Measurements from ENCODE around the gene THAP3. TPM values are rescaled to one million over a fixed set of nuclear protein-coding genes. Genes with fewer than 3 reads are reported as not detected.

The THAP3 gene, protein sequence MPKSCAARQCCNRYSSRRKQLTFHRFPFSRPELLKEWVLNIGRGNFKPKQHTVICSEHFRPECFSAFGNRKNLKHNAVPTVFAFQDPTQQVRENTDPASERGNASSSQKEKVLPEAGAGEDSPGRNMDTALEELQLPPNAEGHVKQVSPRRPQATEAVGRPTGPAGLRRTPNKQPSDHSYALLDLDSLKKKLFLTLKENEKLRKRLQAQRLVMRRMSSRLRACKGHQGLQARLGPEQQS
- 10 to 100 TPM; 16.3 to 36.9 (median 27.7) TPM for total RNA-seq

DNA sequence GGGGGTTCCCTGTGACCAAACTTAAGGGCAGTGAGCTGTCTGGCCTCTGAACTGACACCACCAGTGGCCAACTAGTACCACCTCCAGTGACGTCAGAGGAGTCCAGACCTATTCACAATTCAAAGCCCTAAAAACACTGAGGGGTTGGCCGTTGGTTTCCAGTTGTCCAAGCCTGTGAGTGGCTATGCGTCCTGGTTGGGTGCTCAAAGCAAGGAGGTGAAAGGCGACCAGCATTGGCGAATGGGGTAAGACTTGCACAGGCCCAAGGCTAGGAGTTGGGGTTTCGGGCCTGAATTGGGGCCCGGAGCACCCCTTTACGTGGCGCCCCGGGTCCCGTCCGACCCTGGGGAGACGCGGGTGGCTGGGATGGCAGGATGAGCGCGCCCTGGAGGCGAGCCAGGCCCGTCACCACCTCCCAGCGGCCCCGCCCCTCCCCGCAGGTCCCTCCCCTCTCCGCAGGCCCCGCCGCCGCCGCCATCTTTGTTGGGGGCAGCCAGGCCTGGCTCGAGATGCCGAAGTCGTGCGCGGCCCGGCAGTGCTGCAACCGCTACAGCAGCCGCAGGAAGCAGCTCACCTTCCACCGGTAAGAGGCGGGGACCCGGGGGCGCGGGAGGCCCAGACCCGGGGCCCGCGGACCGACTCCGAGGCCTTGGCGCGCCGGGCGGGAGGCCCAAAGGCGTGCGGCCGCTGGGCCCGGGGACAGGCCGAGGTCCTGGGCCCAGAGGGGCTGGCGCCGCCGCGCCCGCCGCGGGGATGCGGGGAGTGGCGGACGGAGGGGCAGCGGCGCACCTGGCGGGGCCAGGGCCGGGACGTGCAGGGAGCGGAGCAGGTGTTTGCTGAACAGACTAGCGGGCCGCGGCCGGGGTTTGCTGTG lies at the start of gene THAP3:
TSS of gene THAP3 (plus strand) at position 159 of the 874 bp plus-strand sequence. CDS start at position 510, 351 bp downstream.
- TF ChIP-seq, protein P1, sequence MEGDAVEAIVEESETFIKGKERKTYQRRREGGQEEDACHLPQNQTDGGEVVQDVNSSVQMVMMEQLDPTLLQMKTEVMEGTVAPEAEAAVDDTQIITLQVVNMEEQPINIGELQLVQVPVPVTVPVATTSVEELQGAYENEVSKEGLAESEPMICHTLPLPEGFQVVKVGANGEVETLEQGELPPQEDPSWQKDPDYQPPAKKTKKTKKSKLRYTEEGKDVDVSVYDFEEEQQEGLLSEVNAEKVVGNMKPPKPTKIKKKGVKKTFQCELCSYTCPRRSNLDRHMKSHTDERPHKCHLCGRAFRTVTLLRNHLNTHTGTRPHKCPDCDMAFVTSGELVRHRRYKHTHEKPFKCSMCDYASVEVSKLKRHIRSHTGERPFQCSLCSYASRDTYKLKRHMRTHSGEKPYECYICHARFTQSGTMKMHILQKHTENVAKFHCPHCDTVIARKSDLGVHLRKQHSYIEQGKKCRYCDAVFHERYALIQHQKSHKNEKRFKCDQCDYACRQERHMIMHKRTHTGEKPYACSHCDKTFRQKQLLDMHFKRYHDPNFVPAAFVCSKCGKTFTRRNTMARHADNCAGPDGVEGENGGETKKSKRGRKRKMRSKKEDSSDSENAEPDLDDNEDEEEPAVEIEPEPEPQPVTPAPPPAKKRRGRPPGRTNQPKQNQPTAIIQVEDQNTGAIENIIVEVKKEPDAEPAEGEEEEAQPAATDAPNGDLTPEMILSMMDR (IDR thresholded peaks at IDR 0.05), result no peak
- peak; percentile 44 for TF ChIP-seq POLR2AphosphoS5 (IDR thresholded peaks at IDR 0.05)
- Histone ChIP-seq H3K9me3 (no peaks in the 10 kb centered on the region), H3K36me3 (peaks cover 0 to 63% of the 10 kb centered on the region in 2 donors), H3K27me3 (no peaks in the 10 kb centered on the region), H3K4me3 (peak within 1 kb of the TSS; percentile 54 to 93), H3K4me1 (peaks cover 0 to 76% (median 15%) of the 10 kb centered on the region in 3 donors), H3K27ac (peak within 1 kb of the TSS; percentile 62 to 95 (median 92))
- peak; percentile 94 for ATAC-seq
- WGBS, 2 donors (ENCODE audit: low coverage in 1 of 2), result 0% methylated on average over 2 of the region's 73 CpGs; no CpG with 5 or more reads in 1 of the 2 donors

DNA sequence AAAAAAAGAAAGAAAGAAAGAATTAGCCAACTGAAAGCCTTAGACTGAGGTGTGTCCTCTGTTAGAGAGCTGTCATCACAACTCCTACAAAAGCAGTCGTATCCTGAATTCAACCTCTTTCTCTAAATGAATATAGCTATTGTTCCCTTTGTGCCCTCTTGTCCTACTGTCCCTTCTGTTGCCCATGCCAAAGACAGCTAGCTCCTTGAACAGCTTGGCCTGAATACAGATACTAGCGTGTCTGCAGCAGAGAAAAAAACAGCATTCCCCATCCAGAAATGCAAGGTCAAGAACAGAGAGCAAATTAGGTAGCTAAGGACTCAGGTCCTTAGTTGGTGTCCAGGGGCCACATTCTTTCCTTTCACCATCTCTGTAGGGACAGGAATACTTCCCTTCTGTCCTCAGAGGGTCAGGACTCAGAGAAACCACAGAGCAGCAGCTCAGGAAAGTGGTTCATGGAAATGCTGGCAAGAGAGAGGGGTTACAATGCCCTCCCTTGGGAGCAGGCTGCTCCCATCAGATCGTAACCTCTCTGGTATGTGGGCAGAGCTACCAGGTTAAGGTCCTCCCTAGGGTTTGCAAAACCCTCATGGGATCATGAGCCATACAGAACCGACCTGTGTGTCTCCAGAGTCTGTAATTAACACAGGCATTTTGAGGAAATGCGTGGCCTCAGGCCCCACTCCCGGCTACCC lies 46.7 kb upstream of the THAP3 start:
- Histone ChIP-seq H3K27me3 (no peaks in the 10 kb centered on the region), H3K4me1 (peaks cover 0 to 42% (median 14%) of the 10 kb centered on the region in 3 donors), H3K9me3 (no peaks in the 10 kb centered on the region), H3K36me3 (peaks cover 0 to 8% of the 10 kb centered on the region in 2 donors), H3K27ac (peak overlapping the region in 3 of 4 donors; percentile 96 to 97 (median 97)), H3K4me3 (no peak overlapping the region)
- 83% methylated on average over 3 to 5 of the region's 6 CpGs for WGBS, 2 donors (ENCODE audit: low coverage in 1 of 2)
- no peak for TF ChIP-seq POLR2AphosphoS5 (IDR thresholded peaks at IDR 0.05)
- TF ChIP-seq, protein P1 (IDR thresholded peaks at IDR 0.05), result no peak
- no peak for TF ChIP-seq POLR2A (IDR thresholded peaks at IDR 0.05)
- TF ChIP-seq EP300 (IDR thresholded peaks at IDR 0.05), result no peak
- no peak for ATAC-seq

DNA sequence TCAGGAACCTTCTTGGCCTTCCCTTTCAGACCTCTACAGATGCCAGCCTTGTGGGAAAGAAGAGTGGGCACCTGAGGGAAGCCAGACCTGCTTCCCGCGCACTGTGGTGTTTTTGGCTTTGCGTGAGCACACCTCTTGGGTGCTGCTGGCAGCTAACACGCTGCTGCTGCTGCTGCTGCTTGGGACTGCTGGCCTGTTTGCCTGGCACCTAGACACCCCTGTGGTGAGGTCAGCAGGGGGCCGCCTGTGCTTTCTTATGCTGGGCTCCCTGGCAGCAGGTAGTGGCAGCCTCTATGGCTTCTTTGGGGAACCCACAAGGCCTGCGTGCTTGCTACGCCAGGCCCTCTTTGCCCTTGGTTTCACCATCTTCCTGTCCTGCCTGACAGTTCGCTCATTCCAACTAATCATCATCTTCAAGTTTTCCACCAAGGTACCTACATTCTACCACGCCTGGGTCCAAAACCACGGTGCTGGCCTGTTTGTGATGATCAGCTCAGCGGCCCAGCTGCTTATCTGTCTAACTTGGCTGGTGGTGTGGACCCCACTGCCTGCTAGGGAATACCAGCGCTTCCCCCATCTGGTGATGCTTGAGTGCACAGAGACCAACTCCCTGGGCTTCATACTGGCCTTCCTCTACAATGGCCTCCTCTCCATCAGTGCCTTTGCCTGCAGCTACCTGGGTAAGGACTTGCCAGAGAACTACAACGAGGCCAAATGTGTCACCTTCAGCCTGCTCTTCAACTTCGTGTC lies 45.9 kb upstream of the THAP3 start:
- TF ChIP-seq POLR2AphosphoS5 (IDR thresholded peaks at IDR 0.05), result no peak
- no peak for TF ChIP-seq POLR2A (IDR thresholded peaks at IDR 0.05)
- TF ChIP-seq, protein P1 (IDR thresholded peaks at IDR 0.05), result no peak
- TF ChIP-seq EP300 (IDR thresholded peaks at IDR 0.05), result no peak
- Histone ChIP-seq H3K4me1 (peaks cover 0 to 44% (median 14%) of the 10 kb centered on the region in 3 donors), H3K27ac (peak overlapping the region; percentile 77 to 97 (median 96)), H3K9me3 (no peaks in the 10 kb centered on the region), H3K36me3 (peaks cover 0 to 8% of the 10 kb centered on the region in 2 donors), H3K4me3 (peak overlapping the region in 1 of 2 donors; percentile 90), H3K27me3 (no peaks in the 10 kb centered on the region)
- WGBS, 2 donors (ENCODE audit: low coverage in 1 of 2), result 94 to 100% methylated on average over 1 to 8 of the region's 14 CpGs
- no peak for ATAC-seq

DNA sequence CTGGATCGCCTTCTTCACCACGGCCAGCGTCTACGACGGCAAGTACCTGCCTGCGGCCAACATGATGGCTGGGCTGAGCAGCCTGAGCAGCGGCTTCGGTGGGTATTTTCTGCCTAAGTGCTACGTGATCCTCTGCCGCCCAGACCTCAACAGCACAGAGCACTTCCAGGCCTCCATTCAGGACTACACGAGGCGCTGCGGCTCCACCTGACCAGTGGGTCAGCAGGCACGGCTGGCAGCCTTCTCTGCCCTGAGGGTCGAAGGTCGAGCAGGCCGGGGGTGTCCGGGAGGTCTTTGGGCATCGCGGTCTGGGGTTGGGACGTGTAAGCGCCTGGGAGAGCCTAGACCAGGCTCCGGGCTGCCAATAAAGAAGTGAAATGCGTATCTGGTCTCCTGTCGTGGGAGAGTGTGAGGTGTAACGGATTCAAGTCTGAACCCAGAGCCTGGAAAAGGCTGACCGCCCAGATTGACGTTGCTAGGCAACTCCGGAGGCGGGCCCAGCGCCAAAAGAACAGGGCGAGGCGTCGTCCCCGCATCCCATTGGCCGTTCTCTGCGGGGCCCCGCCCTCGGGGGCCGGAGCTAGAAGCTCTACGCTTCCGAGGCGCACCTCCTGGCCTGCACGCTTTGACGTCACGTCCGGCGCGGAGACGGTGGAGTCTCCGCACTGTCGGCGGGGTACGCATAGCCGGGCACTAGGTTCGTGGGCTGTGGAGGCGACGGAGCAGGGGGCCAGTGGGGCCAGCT lies 45.1 kb upstream of the THAP3 start, which contains the start of gene ZBTB48:
TSS of gene ZBTB48 (plus strand) at position 621 of the 745 bp plus-strand sequence. CDS start 616 bp downstream, outside the sequence.
- peak; percentile 98 for ATAC-seq
- 0% methylated on average over 8 of the region's 58 CpGs; no CpG with 5 or more reads in 1 of the 2 donors for WGBS, 2 donors (ENCODE audit: low coverage in 1 of 2)

More for the DNA sequence above, 45.1 kb upstream of the THAP3 start, which contains the start of gene ZBTB48:
- no peaks in the 10 kb centered on the region for H3K27me3 ChIP-seq
- TF ChIP-seq POLR2A (IDR thresholded peaks at IDR 0.05) (peak; percentile 95), EP300 (IDR thresholded peaks at IDR 0.05) (no peak), POLR2AphosphoS5 (IDR thresholded peaks at IDR 0.05) (peak; percentile 99)
- TF ChIP-seq, protein P1 (IDR thresholded peaks at IDR 0.05), result no peak
- peak within 1 kb of the TSS; percentile 89 to 97 (median 96) for H3K27ac ChIP-seq
- H3K4me3 ChIP-seq, result peak within 1 kb of the TSS; percentile 75 to 90
- peaks cover 0 to 44% (median 14%) of the 10 kb centered on the region in 3 donors for H3K4me1 ChIP-seq
- H3K9me3 ChIP-seq, result no peaks in the 10 kb centered on the region
- H3K36me3 ChIP-seq, result peaks cover 0 to 8% of the 10 kb centered on the region in 2 donors

Measured in gastroesophageal sphincter (tissue), 4 donors.